Activated CD4-positive, alpha-beta T cell treated with anti-CD3 and anti-CD28 coated beads, Interleukin-2, amount 10 ng/mL, durations not matched to agents 24 days and 14 days (primary cell): ENCODE data around the gene MUS81. TPM values are rescaled to one million over a fixed set of nuclear protein-coding genes. Genes with fewer than 3 reads are reported as not detected.

Source experiments
- DNase-seq: peaks from one replicate; pipeline ENCODE4 v3.0.0; 2022
- H3K27ac Mint-ChIP-seq: one replicate; pipeline ENCODE4 v1.8.0; 2022; ENCODE audit warnings: mild to moderate bottlenecking, mixed read lengths
- H3K27me3 Mint-ChIP-seq: one replicate; pipeline ENCODE4 v1.8.0; 2022; ENCODE audit warnings: mixed read lengths
- H3K36me3 Mint-ChIP-seq: one replicate; pipeline ENCODE4 v1.8.0; 2022; ENCODE audit warnings: low read depth, mild to moderate bottlenecking, mixed read lengths
- H3K4me1 Mint-ChIP-seq: one replicate; pipeline ENCODE4 v1.8.0; 2021; ENCODE audit warnings: mixed read lengths
- H3K4me3 Mint-ChIP-seq: one replicate; pipeline ENCODE4 v1.8.0; 2022; ENCODE audit warnings: mild to moderate bottlenecking, moderate library complexity, mixed read lengths
- H3K9me3 Mint-ChIP-seq: one replicate; pipeline ENCODE4 v1.8.0; 2021; ENCODE audit warnings: mixed read lengths
- intact Hi-C: fragments of 100-400 bp; cut with micrococcal nuclease; formaldehyde crosslinking; loops from one replicate; pipeline ENCODE4 v1.15.1; 2023
- total RNA-seq: library from RNA; stranded (reverse); gene quantifications from 2 replicates; pipeline ENCODE4 v1.2.3, GENCODE V29; 2022

Gene MUS81
- total RNA-seq, 1 donor from 2014 or later: 77.4 TPM

- Mint-ChIP-seq H3K9me3 (no peaks in the 10 kb centered on the region), H3K36me3 (peaks cover 50% of the 10 kb centered on the region), H3K27me3 (no peaks in the 10 kb centered on the region), H3K4me1 (peaks cover 39% of the 10 kb centered on the region), H3K27ac (peak overlapping the region; percentile 94), H3K4me3 (peak overlapping the region; percentile 92)
- no peak for DNase-seq
- intact Hi-C loops: loop anchor here (1.0 to 2.0 kb wide), 7 partner anchors 13 to 197 kb away; partner anchors contain the start of genes C11orf68, DRAP1, FIBP and FOSL1
Observed at GRCh38 chr11:65859812-65860277, 388 bp upstream of the MUS81 start.

- peak overlapping the region; percentile 92 for H3K4me3 Mint-ChIP-seq
- no peak for DNase-seq
- H3K27me3 Mint-ChIP-seq: no peaks in the 10 kb centered on the region
- peak overlapping the region; percentile 94 for H3K27ac Mint-ChIP-seq
- H3K36me3 Mint-ChIP-seq: peaks cover 47% of the 10 kb centered on the region
- H3K4me1 Mint-ChIP-seq: peaks cover 29% of the 10 kb centered on the region
- H3K9me3 Mint-ChIP-seq: no peaks in the 10 kb centered on the region
- intact Hi-C loops: no loop called here
Observed at GRCh38 chr11:65861165-65861505, 902 bp downstream of the MUS81 start.

GRCh38 chr11:65861533-65862183, 1.4 kb downstream of the MUS81 start:
- Mint-ChIP-seq H3K36me3 (peaks cover 43% of the 10 kb centered on the region), H3K27me3 (no peaks in the 10 kb centered on the region), H3K4me3 (peak overlapping the region; percentile 92), H3K4me1 (peaks cover 24% of the 10 kb centered on the region), H3K9me3 (no peaks in the 10 kb centered on the region), H3K27ac (peak overlapping the region; percentile 94)
- DNase-seq: no peak
- intact Hi-C loops: no loop called here

DNA sequence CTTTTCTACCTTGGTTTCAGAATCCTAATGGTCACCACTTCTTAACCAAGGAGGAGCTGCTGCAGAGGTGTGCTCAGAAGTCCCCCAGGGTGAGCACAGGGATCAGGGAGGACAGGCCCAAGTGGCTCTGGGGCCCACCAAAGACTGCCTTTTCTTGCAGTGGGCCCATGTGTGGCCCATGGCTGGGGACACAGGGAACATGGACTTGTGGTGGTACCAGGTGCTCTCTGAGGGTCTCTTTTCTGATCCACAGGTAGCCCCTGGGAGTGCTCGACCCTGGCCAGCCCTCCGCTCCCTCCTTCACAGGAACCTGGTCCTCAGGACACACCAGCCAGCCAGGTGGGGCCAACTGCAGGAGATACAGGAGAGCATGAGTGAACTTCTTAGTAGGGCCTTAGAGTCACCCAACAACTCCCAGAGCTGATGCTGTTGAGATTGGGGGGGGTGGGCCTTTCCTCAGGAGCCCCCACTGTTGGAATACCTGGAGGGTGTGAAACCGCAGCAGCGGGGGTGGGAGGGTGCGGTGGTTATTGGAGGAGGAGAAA, 2.0 kb downstream of the MUS81 start:
- peaks cover 43% of the 10 kb centered on the region for H3K36me3 Mint-ChIP-seq
- no peak overlapping the region for H3K4me3 Mint-ChIP-seq
- intact Hi-C loops: no loop called here
- peaks cover 22% of the 10 kb centered on the region for H3K4me1 Mint-ChIP-seq
- no peaks in the 10 kb centered on the region for H3K9me3 Mint-ChIP-seq
- no peak for DNase-seq
- no peaks in the 10 kb centered on the region for H3K27me3 Mint-ChIP-seq
- no peak overlapping the region for H3K27ac Mint-ChIP-seq

DNA sequence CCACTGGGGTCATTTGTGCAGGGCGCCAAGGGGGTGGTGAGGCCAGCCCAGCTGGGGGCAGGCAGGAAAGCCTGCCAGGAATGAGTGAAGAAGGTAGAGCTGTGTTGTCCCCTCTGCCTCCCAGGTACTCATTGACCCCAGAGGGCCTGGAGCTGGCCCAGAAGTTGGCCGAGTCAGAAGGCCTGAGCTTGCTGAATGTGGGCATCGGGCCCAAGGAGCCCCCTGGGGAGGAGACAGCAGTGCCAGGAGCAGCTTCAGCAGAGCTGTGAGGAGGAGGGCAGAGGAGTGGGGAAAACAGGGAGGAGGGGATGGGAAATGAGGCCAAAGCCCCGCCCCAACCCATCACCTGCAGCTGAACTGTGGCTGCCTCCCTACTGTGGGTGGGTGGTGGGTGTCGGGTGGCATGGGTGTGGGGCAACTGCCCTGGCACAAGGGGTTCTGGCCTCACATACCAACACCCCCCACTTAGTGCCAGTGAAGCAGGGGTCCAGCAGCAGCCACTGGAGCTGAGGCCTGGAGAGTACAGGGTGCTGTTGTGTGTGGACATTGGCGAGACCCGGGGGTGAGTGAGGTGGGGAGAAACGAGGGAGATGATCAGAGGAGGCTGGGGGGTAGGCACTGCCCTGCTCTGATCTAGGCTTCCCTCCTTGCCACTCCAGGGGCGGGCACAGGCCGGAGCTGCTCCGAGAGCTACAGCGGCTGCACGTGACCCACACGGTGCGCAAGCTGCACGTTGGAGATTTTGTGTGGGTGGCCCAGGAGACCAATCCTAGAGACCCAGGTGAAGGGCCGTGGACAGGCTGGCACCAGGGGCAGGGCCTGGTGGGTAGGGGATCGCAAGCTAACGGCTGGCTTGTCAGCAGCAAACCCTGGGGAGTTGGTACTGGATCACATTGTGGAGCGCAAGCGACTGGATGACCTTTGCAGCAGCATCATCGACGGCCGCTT, 3.0 kb downstream of the MUS81 start:
- Mint-ChIP-seq H3K36me3 (peaks cover 43% of the 10 kb centered on the region), H3K4me3 (peak overlapping the region; percentile 66), H3K27me3 (no peaks in the 10 kb centered on the region), H3K27ac (peak overlapping the region; percentile 37), H3K4me1 (peaks cover 23% of the 10 kb centered on the region), H3K9me3 (no peaks in the 10 kb centered on the region)
- intact Hi-C loops: no loop called here
- no peak for DNase-seq

- Mint-ChIP-seq H3K36me3 (peaks cover 45% of the 10 kb centered on the region), H3K27ac (no peak overlapping the region), H3K9me3 (no peaks in the 10 kb centered on the region), H3K4me3 (no peak overlapping the region), H3K27me3 (no peaks in the 10 kb centered on the region), H3K4me1 (peaks cover 20% of the 10 kb centered on the region)
- DNase-seq: no peak
- intact Hi-C loops: no loop called here
Observed at GRCh38 chr11:65863889-65864705, 3.9 kb downstream of the MUS81 start.

DNA sequence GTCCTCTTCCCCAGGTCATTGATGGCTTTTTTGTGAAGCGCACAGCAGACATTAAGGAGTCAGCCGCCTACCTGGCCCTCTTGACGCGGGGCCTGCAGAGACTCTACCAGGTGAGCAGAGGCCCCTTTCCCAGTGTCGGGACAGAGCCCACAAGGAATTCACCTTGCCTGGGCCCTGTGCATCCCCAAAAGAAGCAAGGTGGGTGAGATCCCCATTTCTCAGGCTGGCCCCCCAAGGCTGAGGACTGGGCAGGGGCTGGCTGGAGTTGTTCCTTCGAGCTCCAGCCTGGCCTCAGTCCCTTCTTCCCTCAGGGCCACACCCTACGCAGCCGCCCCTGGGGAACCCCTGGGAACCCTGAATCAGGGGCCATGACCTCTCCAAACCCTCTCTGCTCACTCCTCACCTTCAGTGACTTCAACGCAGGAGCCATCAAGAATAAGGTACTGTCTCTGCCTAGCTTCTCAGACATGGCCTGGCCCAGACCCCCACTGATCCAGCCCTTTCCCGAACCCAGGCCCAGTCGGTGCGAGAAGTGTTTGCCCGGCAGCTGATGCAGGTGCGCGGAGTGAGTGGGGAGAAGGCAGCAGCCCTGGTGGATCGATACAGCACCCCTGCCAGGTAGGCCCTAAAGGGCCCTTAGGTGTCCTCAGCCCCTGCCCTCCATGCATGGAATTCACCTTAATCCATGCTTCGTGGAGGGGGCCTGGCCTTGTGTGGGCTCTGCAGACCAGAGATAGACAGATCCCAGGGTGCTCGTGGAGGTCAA, 4.7 kb downstream of the MUS81 start:
- intact Hi-C loops: no loop called here
- Mint-ChIP-seq H3K36me3 (peaks cover 45% of the 10 kb centered on the region), H3K27me3 (no peaks in the 10 kb centered on the region), H3K4me3 (no peak overlapping the region), H3K9me3 (no peaks in the 10 kb centered on the region), H3K4me1 (peaks cover 18% of the 10 kb centered on the region), H3K27ac (no peak overlapping the region)
- DNase-seq: no peak

DNA sequence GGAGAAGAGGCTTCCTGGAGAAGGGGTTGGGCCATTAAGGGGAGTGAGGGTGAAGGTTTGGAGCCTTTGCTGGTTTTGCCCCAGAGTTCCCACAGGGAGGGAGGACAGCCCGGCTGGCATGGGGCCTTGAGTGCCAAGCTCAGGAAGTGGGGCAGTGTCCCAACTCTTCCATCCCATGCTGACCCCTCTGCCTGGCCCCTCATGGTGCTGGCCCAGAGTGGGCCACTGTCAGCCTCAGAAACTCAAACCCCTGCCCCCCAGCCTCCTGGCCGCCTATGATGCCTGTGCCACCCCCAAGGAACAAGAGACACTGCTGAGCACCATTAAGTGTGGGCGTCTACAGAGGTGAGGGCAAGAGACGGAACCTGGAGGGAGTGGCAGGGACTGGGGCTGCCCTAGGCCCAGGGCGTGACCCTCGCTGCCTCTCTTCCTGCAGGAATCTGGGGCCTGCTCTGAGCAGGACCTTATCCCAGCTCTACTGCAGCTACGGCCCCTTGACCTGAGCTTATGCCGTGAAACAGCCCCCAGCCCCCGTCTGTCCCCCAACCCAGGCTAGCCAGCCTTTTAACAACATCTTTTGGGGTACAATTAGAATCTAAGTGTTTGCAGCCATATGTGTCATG, 5.4 kb downstream of the MUS81 start:
- H3K4me3 Mint-ChIP-seq: no peak overlapping the region
- peaks cover 17% of the 10 kb centered on the region for H3K4me1 Mint-ChIP-seq
- H3K9me3 Mint-ChIP-seq: no peaks in the 10 kb centered on the region
- DNase-seq: no peak
- peaks cover 43% of the 10 kb centered on the region for H3K36me3 Mint-ChIP-seq
- intact Hi-C loops: no loop called here
- no peak overlapping the region for H3K27ac Mint-ChIP-seq
- no peaks in the 10 kb centered on the region for H3K27me3 Mint-ChIP-seq

DNA sequence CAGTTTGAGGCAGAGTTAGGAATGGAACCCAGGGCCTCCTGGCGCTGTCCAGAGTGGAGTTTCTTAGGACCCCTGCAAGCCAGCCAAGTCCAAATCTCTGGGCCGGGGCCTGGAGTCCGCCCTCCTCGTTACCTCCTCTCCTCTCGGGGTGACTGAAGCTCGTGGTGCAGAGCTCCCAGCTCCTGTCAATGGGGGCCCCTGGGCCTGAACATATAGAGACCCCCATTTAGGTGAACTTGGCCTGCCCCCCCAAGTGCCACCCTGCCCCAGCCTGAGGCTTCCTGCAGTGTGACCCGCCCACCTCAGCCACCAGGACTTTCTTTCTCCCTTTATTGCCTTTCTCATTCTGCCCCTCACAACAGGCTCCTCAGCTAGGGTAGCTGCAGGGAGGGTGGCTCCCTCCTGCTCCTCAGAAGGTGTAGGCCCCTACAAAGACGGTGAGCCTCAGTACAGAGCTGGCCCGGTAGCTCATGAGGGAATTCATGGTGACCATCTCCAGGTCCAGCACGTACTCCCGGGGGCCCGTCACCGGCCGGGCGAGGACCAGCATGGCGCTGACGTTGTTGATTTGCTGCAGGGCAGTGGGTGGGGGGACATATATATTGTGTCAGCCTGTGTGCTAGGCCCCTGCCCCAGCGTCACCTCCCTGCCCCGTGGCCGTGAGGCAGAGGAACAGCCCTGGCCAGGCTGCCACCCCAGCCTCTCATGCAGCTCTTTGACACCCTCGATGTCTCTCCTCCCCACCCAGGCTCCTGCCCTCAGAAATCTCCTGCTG, 6.5 kb downstream of the MUS81 start:
- Mint-ChIP-seq H3K9me3 (no peaks in the 10 kb centered on the region), H3K4me3 (no peak overlapping the region), H3K36me3 (peaks cover 35% of the 10 kb centered on the region), H3K27me3 (no peaks in the 10 kb centered on the region), H3K4me1 (peaks cover 18% of the 10 kb centered on the region), H3K27ac (no peak overlapping the region)
- intact Hi-C loops: no loop called here
- DNase-seq: no peak

DNA sequence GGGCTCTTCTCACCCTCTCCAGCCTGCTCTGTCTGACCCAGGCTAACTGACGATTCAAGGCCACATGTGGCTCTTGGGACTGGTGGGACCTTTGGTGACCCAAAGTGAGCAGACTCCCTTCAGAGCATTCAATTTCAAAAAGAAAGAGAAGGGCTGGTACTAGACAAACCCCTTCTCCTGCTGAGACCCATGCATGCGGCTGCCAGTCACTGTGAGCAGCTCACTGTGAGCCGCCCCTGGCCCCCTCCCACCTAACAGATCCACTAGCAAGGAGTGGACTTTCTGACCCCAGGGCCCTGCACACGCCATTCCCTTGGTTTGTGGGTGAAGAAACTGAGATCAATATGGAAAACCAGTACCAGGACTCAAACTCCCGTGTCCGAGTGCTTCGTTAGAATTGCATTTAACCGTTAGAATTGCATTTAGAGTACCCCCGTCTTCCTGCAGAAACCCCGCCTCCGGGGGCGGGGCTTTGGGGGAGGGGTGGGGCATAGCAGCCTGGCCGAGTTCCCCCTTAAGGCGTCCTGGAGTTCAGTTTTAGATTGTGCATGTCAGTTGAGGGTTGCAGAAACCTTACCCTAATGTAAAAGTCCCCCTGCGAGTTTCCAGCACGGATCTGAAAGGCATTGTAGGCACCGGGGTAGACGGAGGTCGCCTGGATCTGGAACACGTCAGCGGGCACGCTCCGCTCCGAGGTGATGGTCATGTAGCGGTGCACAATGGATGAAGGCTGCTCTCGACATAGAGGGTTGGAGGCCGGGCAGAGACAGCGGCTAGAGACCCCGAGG, 7.2 kb downstream of the MUS81 start:
- intact Hi-C loops: no loop called here
- peak; percentile 78 for DNase-seq
- Mint-ChIP-seq H3K27ac (no peak overlapping the region), H3K4me3 (no peak overlapping the region), H3K4me1 (peaks cover 16% of the 10 kb centered on the region), H3K9me3 (no peaks in the 10 kb centered on the region), H3K36me3 (peaks cover 33% of the 10 kb centered on the region), H3K27me3 (no peaks in the 10 kb centered on the region)

DNA sequence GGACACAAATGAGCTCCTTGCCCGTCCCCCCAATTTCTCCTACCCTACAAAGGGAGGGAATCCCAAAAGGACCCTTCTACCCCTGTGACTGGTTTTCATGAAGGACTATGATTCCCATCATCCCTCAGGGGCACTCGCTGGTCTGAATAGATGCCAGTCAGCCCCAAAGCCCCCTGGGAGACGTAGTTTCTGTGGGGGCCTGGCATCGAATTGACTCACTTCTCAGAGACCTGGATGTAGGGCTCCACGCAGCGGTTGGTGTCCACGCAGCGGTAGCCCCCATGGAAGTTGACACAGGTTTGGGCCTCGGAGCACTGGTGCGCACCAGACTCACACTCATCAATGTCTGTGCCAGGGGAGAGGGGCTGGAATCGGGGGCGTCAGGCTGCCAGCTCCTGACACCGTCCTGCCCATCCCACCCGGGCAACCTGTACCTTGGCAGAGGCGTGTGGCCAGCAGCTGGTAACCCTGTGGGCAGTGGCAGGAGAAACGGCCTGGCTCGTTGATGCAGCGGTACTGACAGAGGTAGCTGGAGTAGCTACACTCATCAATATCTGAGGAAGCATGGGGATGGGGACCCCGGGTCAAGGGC, 7.9 kb downstream of the MUS81 start:
- Mint-ChIP-seq H3K36me3 (peaks cover 27% of the 10 kb centered on the region), H3K9me3 (no peaks in the 10 kb centered on the region), H3K27me3 (no peaks in the 10 kb centered on the region), H3K4me3 (no peak overlapping the region), H3K4me1 (peaks cover 16% of the 10 kb centered on the region), H3K27ac (no peak overlapping the region)
- intact Hi-C loops: no loop called here
- no peak for DNase-seq
